ENCODE measurements around the gene FGFR3. TPM values are rescaled to one million over a fixed set of nuclear protein-coding genes. Genes with fewer than 3 reads are reported as not detected.

The FGFR3 gene
- total and polyA plus RNA-seq, 8 donors: 1.2 to 530 (median 26.9) TPM

- TF ChIP-seq CTCF (IDR thresholded peaks at IDR 0.05) (no peak), POLR2AphosphoS5 (IDR thresholded peaks at IDR 0.05) (no peak), POLR2A (IDR thresholded peaks at IDR 0.05) (no peak), EP300 (IDR thresholded peaks at IDR 0.05) (no peak)
- no peak for DNase-seq
- no peak overlapping the region for H3K27ac ChIP-seq
- WGBS, 5 donors: 85 to 91% (median 89%) methylated on average over 13 of the region's 13 CpGs
- H3K9me3 ChIP-seq: no peaks in the 10 kb centered on the region
- peaks cover 0 to 27% (median 4%) of the 10 kb centered on the region in 3 donors for H3K27me3 ChIP-seq
- intact Hi-C loops (cut with DNase I; ENCODE audit: low total_unique reads): loop anchor here (5.0 kb wide), 1 partner anchor 67 kb away; no protein-coding TSS in a partner anchor
- peaks cover 16 to 26% (median 21%) of the 10 kb centered on the region in 4 donors for H3K4me1 ChIP-seq
- H3K4me3 ChIP-seq: no peak overlapping the region
- peaks cover 2 to 47% (median 33%) of the 10 kb centered on the region in 4 donors for H3K36me3 ChIP-seq
These were observed 47.9 kb upstream of the FGFR3 start for GRCh38 chr4:1745165-1745564.

GRCh38 chr4:1745697-1746096, 47.4 kb upstream of the FGFR3 start:
- H3K9me3 ChIP-seq: no peaks in the 10 kb centered on the region
- no peak for DNase-seq
- intact Hi-C loops (cut with DNase I; ENCODE audit: low total_unique reads): loop anchor here (5.0 kb wide), 1 partner anchor 67 kb away; no protein-coding TSS in a partner anchor
- TF ChIP-seq CTCF (IDR thresholded peaks at IDR 0.05): no peak
- TF ChIP-seq EP300 (IDR thresholded peaks at IDR 0.05): no peak
- no peak for TF ChIP-seq POLR2AphosphoS5 (IDR thresholded peaks at IDR 0.05)
- no peak for TF ChIP-seq POLR2A (IDR thresholded peaks at IDR 0.05)
- 82 to 88% (median 86%) methylated on average over 9 to 12 of the region's 12 CpGs for WGBS, 5 donors
- peaks cover 0 to 30% (median 4%) of the 10 kb centered on the region in 3 donors for H3K27me3 ChIP-seq
- H3K36me3 ChIP-seq: peaks cover 0 to 42% (median 28%) of the 10 kb centered on the region in 4 donors
- H3K4me1 ChIP-seq: peaks cover 16 to 26% (median 21%) of the 10 kb centered on the region in 4 donors
- H3K27ac ChIP-seq: no peak overlapping the region
- H3K4me3 ChIP-seq: no peak overlapping the region

DNA sequence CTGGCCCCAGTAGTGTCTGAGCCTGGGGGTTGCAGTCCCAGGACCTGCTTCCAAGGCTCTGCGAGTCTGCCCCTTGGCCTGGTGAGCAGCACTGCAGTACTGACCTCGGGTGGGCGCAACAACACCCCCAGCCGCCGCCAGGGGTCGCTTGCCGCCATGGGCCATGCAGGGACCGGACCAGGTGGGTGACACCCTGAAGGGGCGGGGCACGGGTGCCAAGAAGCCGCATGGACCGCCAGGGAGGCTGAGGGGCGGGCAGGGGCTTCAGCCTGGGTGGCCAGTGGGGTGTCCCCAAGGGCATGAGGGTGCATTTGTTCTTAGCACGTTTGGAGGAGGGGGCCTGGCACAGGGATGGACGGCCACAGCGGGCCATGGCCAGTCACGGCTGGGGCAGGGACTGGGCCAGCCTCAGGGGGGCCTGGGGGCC, 46.8 kb upstream of the FGFR3 start:
- H3K27me3 ChIP-seq: peaks cover 0 to 30% (median 4%) of the 10 kb centered on the region in 3 donors
- H3K27ac ChIP-seq: peak overlapping the region in 1 of 5 donors; percentile 53
- TF ChIP-seq POLR2A (IDR thresholded peaks at IDR 0.05) (no peak), CTCF (IDR thresholded peaks at IDR 0.05) (peak in 5 of 7 experiments; percentile 68 to 84 (median 80))
- H3K36me3 ChIP-seq: peaks cover 0 to 36% (median 22%) of the 10 kb centered on the region in 4 donors
- WGBS, 5 donors: 17 to 24% (median 18%) methylated on average over 6 to 17 of the region's 17 CpGs
- no peak overlapping the region for H3K4me3 ChIP-seq
- peak; percentile 80 to 92 for DNase-seq
- H3K9me3 ChIP-seq: no peaks in the 10 kb centered on the region
- intact Hi-C loops (cut with DNase I; ENCODE audit: low total_unique reads): loop anchor here (5.0 kb wide), 1 partner anchor 66 kb away; no protein-coding TSS in a partner anchor
- peaks cover 16 to 26% (median 21%) of the 10 kb centered on the region in 4 donors for H3K4me1 ChIP-seq

GRCh38 chr4:1746919-1747602, 46.0 kb upstream of the FGFR3 start:
- Histone ChIP-seq H3K4me3 (no peak overlapping the region), H3K9me3 (no peaks in the 10 kb centered on the region), H3K4me1 (peaks cover 21 to 34% (median 26%) of the 10 kb centered on the region in 4 donors), H3K27me3 (peaks cover 0 to 30% (median 4%) of the 10 kb centered on the region in 3 donors), H3K27ac (peak overlapping the region in 2 of 5 donors; percentile 50 to 53), H3K36me3 (peaks cover 0 to 28% (median 16%) of the 10 kb centered on the region in 4 donors)
- no peak for TF ChIP-seq POLR2A (IDR thresholded peaks at IDR 0.05)
- TF ChIP-seq CTCF (IDR thresholded peaks at IDR 0.05): no peak
- no peak for TF ChIP-seq POLR2AphosphoS5 (IDR thresholded peaks at IDR 0.05)
- no peak for TF ChIP-seq EP300 (IDR thresholded peaks at IDR 0.05)
- DNase-seq: peak in 1 of 2 donors; percentile 56
- intact Hi-C loops (cut with DNase I; ENCODE audit: low total_unique reads): loop anchor here (5.0 kb wide), 1 partner anchor 65 kb away; no protein-coding TSS in a partner anchor
- WGBS, 5 donors: 34 to 73% (median 59%) methylated on average over 3 to 33 of the region's 33 CpGs
